Mucosa of rectum (tissue), 2 donors: ENCODE data around the gene SH2B2.
"Not testable (repeated sequence)": the region's sequence is repeated elsewhere in the genome, so short reads cannot be mapped to it uniquely, and the experiment has no call there.

Experiments
- H3K27ac ChIP-seq, 2 donors: one replicate each; pipeline ENCODE4 v1.7.0; 2013; ENCODE audit warnings: inconsistent platforms in 2 of 2, low read depth in 2 of 2, low read length in 2 of 2
- H3K27me3 ChIP-seq, 2 donors: one replicate each; pipeline ENCODE4 v1.7.0; 2013; ENCODE audit warnings: low read length in 2 of 2; ENCODE audit not compliant: control insufficient read depth in 2 of 2, insufficient read depth in 2 of 2
- H3K36me3 ChIP-seq, 2 donors: one replicate each; pipeline ENCODE4 v1.7.0; 2013; ENCODE audit warnings: low read length in 2 of 2; ENCODE audit not compliant: control insufficient read depth in 2 of 2, insufficient read depth in 2 of 2
- H3K4me1 ChIP-seq, 2 donors: one replicate each; pipeline ENCODE4 v1.7.0; 2013; ENCODE audit warnings: low read length in 2 of 2, mild to moderate bottlenecking in 1 of 2; ENCODE audit not compliant: control insufficient read depth in 2 of 2, insufficient read depth in 2 of 2
- H3K4me3 ChIP-seq, 2 donors: one replicate each; pipeline ENCODE4 v1.7.0; 2013; ENCODE audit warnings: low read length in 2 of 2
- H3K9ac ChIP-seq, 2 donors: one replicate each; pipeline ENCODE4 v1.7.0; 2013; ENCODE audit warnings: low read length in 2 of 2, low read depth in 1 of 2, mild to moderate bottlenecking in 1 of 2
- H3K9me3 ChIP-seq, 2 donors: one replicate each; pipeline ENCODE4 v1.7.0; 2013; ENCODE audit warnings: low read length in 2 of 2; ENCODE audit not compliant: control insufficient read depth in 2 of 2
- donor health status: healthy.
- donor health status: Normal muscosa, but diverticular disease.

Gene SH2B2

GRCh38 chr7:102295346-102296178 lies 8.9 kb downstream of the SH2B2 start:
- no peaks in the 10 kb centered on the region for H3K4me1 ChIP-seq
- H3K27ac ChIP-seq = no peak overlapping the region
- no peaks in the 10 kb centered on the region for H3K36me3 ChIP-seq
- H3K9me3 ChIP-seq = no peaks in the 10 kb centered on the region
- H3K9ac ChIP-seq = no peak overlapping the region
- H3K4me3 ChIP-seq = no peak overlapping the region
- no peaks in the 10 kb centered on the region for H3K27me3 ChIP-seq

- Histone ChIP-seq H3K9me3 (no peaks in the 10 kb centered on the region), H3K36me3 (no peaks in the 10 kb centered on the region), H3K27ac (no peak overlapping the region), H3K4me3 (no peak overlapping the region), H3K27me3 (no peaks in the 10 kb centered on the region), H3K4me1 (no peaks in the 10 kb centered on the region), H3K9ac (no peak overlapping the region)
Measured at GRCh38 chr7:102296179-102296438, 9.4 kb downstream of the SH2B2 start.

DNA sequence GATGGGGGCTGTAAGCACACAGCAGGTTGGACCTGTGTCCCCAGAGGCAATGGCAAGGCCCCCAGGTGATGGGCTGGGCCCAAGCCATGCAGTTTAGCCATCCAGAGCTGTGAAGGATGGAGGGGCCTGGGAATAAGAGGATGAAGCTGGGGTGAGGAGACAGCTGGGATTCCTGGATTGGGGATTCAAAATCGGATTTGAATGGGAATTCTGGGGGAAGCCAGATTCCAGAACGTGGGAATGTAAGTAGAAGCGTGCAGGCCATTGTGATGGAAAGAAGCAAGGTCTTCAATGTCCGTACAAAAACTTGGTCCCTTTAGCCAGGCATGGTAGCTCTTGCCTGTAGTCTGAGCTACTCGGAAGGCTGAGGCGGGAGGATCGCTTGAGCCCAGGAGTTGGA lies 9.8 kb downstream of the SH2B2 start:
- no peaks in the 10 kb centered on the region for H3K27me3 ChIP-seq
- no peak overlapping the region for H3K9ac ChIP-seq
- H3K4me3 ChIP-seq = no peak overlapping the region

GRCh38 chr7:102297487-102298218 lies 11.0 kb downstream of the SH2B2 start:
- no peak overlapping the region for H3K9ac ChIP-seq
- no peak overlapping the region for H3K4me3 ChIP-seq
- H3K4me1 ChIP-seq = no peaks in the 10 kb centered on the region
- no peak overlapping the region for H3K27ac ChIP-seq
- no peaks in the 10 kb centered on the region for H3K27me3 ChIP-seq
- H3K9me3 ChIP-seq = no peaks in the 10 kb centered on the region
- no peaks in the 10 kb centered on the region for H3K36me3 ChIP-seq

More for the DNA sequence above, 9.8 kb downstream of the SH2B2 start:
- Histone ChIP-seq H3K9me3 (no peaks in the 10 kb centered on the region), H3K36me3 (no peaks in the 10 kb centered on the region), H3K27ac (no peak overlapping the region), H3K4me1 (no peaks in the 10 kb centered on the region)

DNA sequence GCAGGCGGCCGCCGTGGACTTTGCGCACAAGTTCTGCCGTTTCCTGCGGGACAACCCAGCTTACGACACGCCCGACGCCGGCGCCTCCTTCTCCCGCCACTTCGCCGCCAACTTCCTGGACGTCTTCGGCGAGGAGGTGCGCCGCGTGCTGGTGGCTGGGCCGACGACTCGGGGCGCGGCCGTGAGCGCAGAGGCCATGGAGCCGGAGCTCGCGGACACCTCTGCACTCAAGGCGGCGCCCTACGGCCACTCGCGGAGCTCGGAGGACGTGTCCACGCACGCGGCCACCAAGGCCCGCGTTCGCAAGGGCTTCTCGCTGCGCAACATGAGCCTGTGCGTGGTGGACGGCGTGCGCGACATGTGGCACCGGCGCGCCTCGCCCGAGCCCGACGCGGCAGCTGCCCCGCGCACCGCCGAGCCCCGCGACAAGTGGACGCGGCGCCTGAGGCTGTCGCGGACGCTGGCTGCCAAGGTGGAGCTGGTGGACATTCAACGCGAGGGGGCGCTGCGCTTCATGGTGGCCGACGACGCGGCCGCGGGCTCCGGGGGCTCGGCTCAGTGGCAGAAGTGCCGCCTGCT lies 14.1 kb downstream of the SH2B2 start:
- no peaks in the 10 kb centered on the region for H3K36me3 ChIP-seq
- H3K9ac ChIP-seq = no peak overlapping the region
- H3K4me1 ChIP-seq = peaks cover 0 to 3% of the 10 kb centered on the region in 2 donors
- H3K27ac ChIP-seq = no peak overlapping the region
- H3K27me3 ChIP-seq = no peaks in the 10 kb centered on the region
- no peak overlapping the region for H3K4me3 ChIP-seq
- no peaks in the 10 kb centered on the region for H3K9me3 ChIP-seq

GRCh38 chr7:102301367-102301766 lies 14.7 kb downstream of the SH2B2 start:
- not testable (repeated sequence) for H3K27ac ChIP-seq, H3K9ac ChIP-seq, H3K27me3 ChIP-seq, H3K4me1 ChIP-seq, H3K36me3 ChIP-seq, H3K4me3 ChIP-seq, H3K9me3 ChIP-seq

DNA sequence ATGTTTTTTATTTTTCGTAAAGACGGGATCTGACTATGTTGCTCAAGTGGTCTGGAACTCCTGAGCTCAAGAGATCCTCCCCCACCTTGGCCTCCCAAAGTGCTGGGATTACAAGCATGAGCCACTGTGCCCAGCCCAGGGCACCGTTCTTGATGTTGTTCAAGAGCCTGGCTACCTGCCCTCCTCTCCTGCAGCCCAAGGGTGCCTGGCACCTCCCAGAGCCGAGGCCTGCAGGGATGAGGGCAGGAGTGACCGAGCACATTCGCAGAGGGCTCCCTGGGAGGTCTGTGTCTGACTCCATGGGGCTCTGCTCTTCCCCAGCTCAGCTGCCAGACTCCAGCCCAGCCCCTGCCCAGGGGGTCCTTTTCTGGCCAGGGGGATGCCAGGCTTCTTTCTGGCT lies 15.4 kb downstream of the SH2B2 start:
- H3K9me3 ChIP-seq = no peaks in the 10 kb centered on the region
- H3K27ac ChIP-seq = no peak overlapping the region
- no peak overlapping the region for H3K9ac ChIP-seq
- no peaks in the 10 kb centered on the region for H3K27me3 ChIP-seq
- H3K36me3 ChIP-seq = no peaks in the 10 kb centered on the region
- no peak overlapping the region for H3K4me3 ChIP-seq
- peaks cover 4 to 6% of the 10 kb centered on the region in 2 donors for H3K4me1 ChIP-seq

DNA sequence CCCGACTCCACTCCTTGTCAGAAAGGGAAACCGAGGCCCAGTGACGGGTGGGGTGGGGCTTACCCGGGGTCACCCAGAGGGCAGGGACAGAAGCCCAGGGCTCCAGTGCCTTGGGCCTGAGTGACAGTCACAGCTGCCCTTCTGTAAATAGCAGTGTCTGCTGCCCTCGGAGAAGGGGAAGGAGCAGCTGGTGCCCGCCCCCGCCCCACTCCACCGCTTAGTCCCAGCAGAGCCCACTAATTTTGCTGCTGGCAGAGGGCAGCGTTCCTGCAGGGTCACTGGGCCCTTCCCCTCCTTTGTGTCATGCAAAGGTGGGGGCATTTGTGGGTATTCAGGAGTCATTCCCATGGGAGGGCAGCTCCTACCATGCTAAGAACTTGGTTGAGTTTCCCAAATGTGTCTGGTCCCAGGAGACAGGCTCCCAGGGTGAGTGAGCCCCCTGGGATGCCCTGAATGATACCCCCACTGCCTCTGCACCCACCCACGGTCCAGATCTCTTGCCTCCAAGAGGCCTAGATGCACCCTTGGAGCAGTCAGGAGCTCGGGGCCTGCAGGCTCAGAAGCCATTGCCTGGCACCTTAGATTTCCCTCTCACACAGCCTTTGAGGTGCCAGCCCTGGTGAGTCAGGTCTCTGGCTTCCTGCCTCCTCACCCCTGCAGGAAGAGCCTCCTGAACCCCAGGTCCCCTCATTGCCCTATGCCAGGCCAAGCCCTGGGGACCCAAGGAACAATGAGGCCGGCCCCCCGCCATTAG lies 17.2 kb downstream of the SH2B2 start:
- no peaks in the 10 kb centered on the region for H3K27me3 ChIP-seq
- no peaks in the 10 kb centered on the region for H3K9me3 ChIP-seq
- no peak overlapping the region for H3K4me3 ChIP-seq
- peaks cover 9 to 10% of the 10 kb centered on the region in 2 donors for H3K4me1 ChIP-seq
- H3K9ac ChIP-seq = no peak overlapping the region
- no peaks in the 10 kb centered on the region for H3K36me3 ChIP-seq
- peak overlapping the region in 1 of 2 donors; percentile 48 for H3K27ac ChIP-seq

GRCh38 chr7:102304668-102305067 lies 18.0 kb downstream of the SH2B2 start:
- Histone ChIP-seq H3K4me3 (no peak overlapping the region), H3K27me3 (no peaks in the 10 kb centered on the region), H3K4me1 (peaks cover 9 to 10% of the 10 kb centered on the region in 2 donors), H3K27ac (peak overlapping the region in 1 of 2 donors; percentile 48), H3K9me3 (no peaks in the 10 kb centered on the region), H3K9ac (no peak overlapping the region), H3K36me3 (no peaks in the 10 kb centered on the region)
